DLD1 (cell line): ENCODE measurements around the gene EPO.

ENCODE experiments used
- in situ Hi-C: cut with HindIII; loops from 2 replicates; pipeline ENCODE4 v1.10.0; 2017; ENCODE audit warnings: low sequenced_read_pairs

EPO gene

GRCh38 chr7:100682991-100683658, 37.1 kb upstream of the EPO start:
- in situ Hi-C loops = no loop called here

GRCh38 chr7:100683659-100684533, 36.4 kb upstream of the EPO start:
- in situ Hi-C loops = no loop called here

GRCh38 chr7:100684534-100685042, 35.7 kb upstream of the EPO start:
- in situ Hi-C loops = no loop called here

- in situ Hi-C loops = no loop called here
These were observed 35.1 kb upstream of the EPO start for GRCh38 chr7:100685049-100685605.

GRCh38 chr7:100685631-100686145, 34.6 kb upstream of the EPO start:
- in situ Hi-C loops = no loop called here

GRCh38 chr7:100686201-100686821, 34.0 kb upstream of the EPO start:
- in situ Hi-C loops = no loop called here

- in situ Hi-C loops = no loop called here
These were observed 33.5 kb upstream of the EPO start for GRCh38 chr7:100686822-100687211.

GRCh38 chr7:100687261-100687660, 33.0 kb upstream of the EPO start:
- in situ Hi-C loops = no loop called here

- in situ Hi-C loops = no loop called here
These were observed 32.4 kb upstream of the EPO start for GRCh38 chr7:100687751-100688300.

- in situ Hi-C loops = no loop called here
These were observed 31.9 kb upstream of the EPO start for GRCh38 chr7:100688326-100688860.

GRCh38 chr7:100689230-100690135, 30.8 kb upstream of the EPO start:
- in situ Hi-C loops = no loop called here

GRCh38 chr7:100691676-100692577, 28.3 kb upstream of the EPO start:
- in situ Hi-C loops = no loop called here

- in situ Hi-C loops = no loop called here
These were observed 27.7 kb upstream of the EPO start for GRCh38 chr7:100692578-100692961.

GRCh38 chr7:100693312-100694097, 26.8 kb upstream of the EPO start:
- in situ Hi-C loops = no loop called here

GRCh38 chr7:100694098-100694745, 26.0 kb upstream of the EPO start, which contains the start of gene GIGYF1:
GIGYF1 (minus strand) TSS chr7:100694250; CDS start chr7:100688238, 6,012 bp downstream.
- in situ Hi-C loops = no loop called here

- in situ Hi-C loops = no loop called here
These were observed 24.1 kb upstream of the EPO start for GRCh38 chr7:100696123-100696521.

- in situ Hi-C loops = no loop called here
These were observed 21.2 kb upstream of the EPO start for GRCh38 chr7:100699018-100699417.
